Astrocyte of the cerebellum (primary cell): ENCODE results near the gene RYR2.
A peak's percentile ranks its signal among the peaks of the same experiment; 100 is the strongest.

ENCODE experiments used
- DNase-seq: peaks from one replicate; pipeline ENCODE4 v3.0.0-alpha.2; 2011; ENCODE audit warnings: low read depth
- H3K4me3 ChIP-seq: 2 replicates; pipeline ENCODE4 v1.5.1; 2011; ENCODE audit warnings: mild to moderate bottlenecking, low read depth, low read length, moderate library complexity
- in situ Hi-C: cut with HindIII; loops from 2 replicates; pipeline ENCODE4 v1.10.0; 2017; ENCODE audit warnings: low sequenced_read_pairs
- TF ChIP-seq, protein P1 (sequence below): IDR thresholded peaks from 2 replicates; pipeline ENCODE4 v1.5.1; 2012; ENCODE audit warnings: low read length, low read depth, moderate library complexity, mild to moderate bottlenecking; ENCODE audit errors: missing control alignments

The RYR2 gene

DNA sequence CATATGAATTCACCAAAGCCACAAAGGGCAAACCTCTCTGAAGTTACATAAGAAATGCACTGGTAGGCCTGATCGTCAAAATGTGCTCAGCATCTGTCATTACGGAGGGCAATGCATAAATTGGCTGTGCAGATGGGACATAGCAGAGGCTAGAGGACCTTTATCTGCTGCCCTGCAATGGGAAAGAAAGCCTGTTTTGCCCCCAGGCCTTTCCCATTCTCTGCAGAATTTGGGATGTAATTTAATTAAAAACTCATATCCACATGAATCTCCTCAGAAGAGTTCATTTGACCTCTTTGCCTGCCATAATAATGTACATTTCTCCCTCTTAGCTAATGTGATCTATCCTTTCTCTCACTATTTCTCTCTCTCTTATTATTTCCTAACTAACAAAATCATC lies 690.7 kb downstream of the RYR2 start:
- TF ChIP-seq, protein P1, sequence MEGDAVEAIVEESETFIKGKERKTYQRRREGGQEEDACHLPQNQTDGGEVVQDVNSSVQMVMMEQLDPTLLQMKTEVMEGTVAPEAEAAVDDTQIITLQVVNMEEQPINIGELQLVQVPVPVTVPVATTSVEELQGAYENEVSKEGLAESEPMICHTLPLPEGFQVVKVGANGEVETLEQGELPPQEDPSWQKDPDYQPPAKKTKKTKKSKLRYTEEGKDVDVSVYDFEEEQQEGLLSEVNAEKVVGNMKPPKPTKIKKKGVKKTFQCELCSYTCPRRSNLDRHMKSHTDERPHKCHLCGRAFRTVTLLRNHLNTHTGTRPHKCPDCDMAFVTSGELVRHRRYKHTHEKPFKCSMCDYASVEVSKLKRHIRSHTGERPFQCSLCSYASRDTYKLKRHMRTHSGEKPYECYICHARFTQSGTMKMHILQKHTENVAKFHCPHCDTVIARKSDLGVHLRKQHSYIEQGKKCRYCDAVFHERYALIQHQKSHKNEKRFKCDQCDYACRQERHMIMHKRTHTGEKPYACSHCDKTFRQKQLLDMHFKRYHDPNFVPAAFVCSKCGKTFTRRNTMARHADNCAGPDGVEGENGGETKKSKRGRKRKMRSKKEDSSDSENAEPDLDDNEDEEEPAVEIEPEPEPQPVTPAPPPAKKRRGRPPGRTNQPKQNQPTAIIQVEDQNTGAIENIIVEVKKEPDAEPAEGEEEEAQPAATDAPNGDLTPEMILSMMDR, result no peak
- DNase-seq, result no peak

DNA sequence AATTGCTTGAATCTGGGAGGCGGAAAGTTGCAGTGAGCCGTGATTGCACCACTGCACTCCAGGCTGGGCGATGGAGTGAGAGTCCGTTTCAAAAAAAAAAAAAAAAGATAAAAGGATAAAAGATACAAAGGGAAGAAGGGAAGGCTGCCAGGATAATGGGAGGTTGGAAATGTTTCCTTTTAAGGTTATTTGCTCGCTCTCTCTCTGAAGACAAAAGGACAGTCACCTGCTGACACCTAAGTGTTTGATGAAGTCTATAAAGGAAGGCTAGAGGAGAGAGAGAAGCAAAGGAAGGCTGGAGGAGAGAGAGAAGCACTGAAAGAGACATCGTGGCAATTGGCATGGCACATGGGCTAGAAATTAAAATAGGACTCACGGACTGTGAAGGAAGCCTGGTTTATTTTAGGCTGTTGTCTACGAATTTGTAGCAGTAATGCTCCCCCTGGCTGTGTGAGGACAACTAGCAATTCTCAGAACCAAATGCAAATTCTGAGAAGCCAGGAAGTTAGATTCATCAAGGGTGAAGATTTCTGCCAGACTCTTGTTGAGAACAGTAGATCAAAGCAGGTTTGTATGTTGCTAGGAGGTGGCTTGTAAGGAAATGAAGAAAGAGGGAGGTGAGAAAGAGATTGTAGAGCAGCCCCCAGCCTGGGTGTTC lies 694.5 kb downstream of the RYR2 start:
- no peak for DNase-seq
- in situ Hi-C loops, result no loop called here
- H3K4me3 ChIP-seq, result no peak overlapping the region
- TF ChIP-seq, protein P1, result peak; percentile 20

More for the DNA sequence above, 690.7 kb downstream of the RYR2 start:
- in situ Hi-C loops, result no loop called here
- H3K4me3 ChIP-seq, result no peak overlapping the region

DNA sequence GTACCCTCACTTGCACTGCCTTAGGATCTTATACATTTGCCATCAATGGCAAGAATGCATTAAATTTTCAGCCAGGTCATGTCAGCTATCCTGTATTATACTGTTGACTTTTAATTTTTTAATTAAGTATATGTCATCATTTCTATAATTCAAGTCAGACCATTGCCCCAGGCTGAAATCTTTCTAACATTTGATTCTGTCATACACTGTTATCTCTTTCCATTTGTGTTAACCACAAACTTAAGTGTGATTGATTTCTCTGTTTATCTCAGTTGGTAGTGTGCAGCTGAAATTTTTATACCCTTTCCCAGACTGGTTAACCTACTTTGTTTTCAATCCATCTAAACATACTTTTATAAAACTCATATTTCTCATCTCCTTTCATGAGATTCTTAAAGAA lies 695.5 kb downstream of the RYR2 start:
- no peak overlapping the region for H3K4me3 ChIP-seq
- TF ChIP-seq, protein P1, result no peak
- in situ Hi-C loops, result no loop called here
- no peak for DNase-seq

DNA sequence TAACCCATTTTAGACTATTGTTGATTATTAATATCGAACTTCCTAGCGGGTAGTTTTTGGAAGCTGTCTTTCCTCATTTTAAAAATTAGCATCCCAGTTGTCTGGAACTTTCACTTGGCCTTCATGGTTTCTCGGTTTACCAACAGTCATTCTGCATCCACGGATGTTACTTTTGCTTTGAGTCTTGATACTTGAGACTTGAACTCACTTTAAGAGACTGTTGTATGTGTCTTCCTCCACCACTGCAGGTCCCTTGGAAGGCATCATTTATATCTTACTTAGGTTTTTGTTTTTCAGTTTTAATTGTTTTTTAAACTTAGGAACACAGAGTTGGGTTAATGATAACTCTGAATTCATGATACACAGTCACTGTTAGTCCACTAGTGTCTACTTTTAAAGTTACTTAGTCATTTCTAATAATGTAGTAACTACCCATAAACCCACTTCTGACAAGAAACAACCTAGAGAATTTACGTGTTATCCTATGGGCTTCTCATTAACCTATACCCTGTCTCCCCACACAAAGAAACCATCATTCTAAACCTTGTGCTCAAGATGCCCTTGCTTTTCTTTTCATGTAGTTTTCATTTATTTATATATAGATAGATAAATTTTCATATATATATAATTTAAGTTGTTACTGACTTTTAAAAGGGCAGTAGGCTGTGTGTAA lies 696.1 kb downstream of the RYR2 start:
- TF ChIP-seq, protein P1, result no peak
- in situ Hi-C loops, result no loop called here
- no peak for DNase-seq

DNA sequence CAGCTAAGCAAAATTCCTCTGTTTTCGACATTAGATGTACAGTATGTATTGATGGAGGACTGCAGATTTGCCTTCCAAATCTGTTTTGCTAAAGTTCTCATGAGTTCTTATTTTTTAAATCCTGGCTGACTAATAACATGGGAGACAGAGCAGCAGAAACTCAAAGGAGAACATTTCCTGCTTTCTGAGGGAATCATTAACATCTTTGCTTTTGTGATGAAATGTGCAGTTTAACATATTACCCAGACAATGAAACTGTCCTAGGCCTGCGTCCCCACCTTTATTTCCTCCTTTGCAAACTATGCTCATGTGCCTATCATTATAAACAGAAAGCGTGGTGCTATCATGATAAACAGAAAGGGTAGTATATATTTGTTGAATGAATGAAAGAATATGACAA lies 698.9 kb downstream of the RYR2 start:
- TF ChIP-seq, protein P1, result no peak
- no peak overlapping the region for H3K4me3 ChIP-seq
- in situ Hi-C loops, result no loop called here
- no peak for DNase-seq

More for the DNA sequence above, 696.1 kb downstream of the RYR2 start:
- no peak overlapping the region for H3K4me3 ChIP-seq

DNA sequence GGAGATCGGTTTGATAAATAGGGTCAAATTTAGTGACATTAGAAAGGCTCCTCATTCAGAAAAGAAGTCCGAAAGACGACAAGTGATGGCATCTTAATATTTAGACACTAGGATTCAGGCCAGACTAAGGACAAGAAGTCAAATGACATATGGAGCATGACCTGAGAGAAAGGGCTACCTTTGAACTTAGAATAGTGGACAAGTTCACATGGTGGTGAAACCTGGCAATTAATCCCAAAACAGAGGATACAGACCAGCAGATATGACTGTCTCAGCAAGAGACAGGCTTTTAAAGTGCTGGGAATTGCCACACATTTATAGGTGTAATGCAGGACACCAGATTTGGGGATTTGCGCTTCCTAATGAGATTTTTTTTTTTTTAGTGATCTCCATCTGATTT lies 703.6 kb downstream of the RYR2 start:
- in situ Hi-C loops, result no loop called here
- H3K4me3 ChIP-seq, result no peak overlapping the region
- DNase-seq, result no peak
- TF ChIP-seq, protein P1, result no peak
